Adrenal gland (tissue), 12 donors: ENCODE data around the gene CCDC71L. TPM values are rescaled to one million over a fixed set of nuclear protein-coding genes. Genes with fewer than 3 reads are reported as not detected.

Experiments
- DNase-seq, 7 donors: peaks; one replicate each; pipeline ENCODE4 v3.0.0-alpha.2; 2019 to 2020
- H3K27ac ChIP-seq, 5 donors: fragments of 200-600 bp; sonication (generic) in 4 of 5; 1 replicate in 3 of 5; 2 replicates in 2 of 5; pipeline versions ENCODE4 v1.5.1 to v1.8.0; 2016 to 2020; ENCODE audit warnings: mild to moderate bottlenecking in 1 of 5
- H3K27me3 ChIP-seq: fragments of 200-600 bp; 2 replicates; pipeline ENCODE4 v1.8.0; 2021
- H3K36me3 ChIP-seq, 2 donors: fragments of 200-600 bp; replicated peaks in 1 of 2; 1 replicate in 1 of 2; 2 replicates in 1 of 2; pipeline versions ENCODE4 v1.5.1 to v1.8.0; 2018 to 2022
- H3K4me1 ChIP-seq, 2 donors: fragments of 200-600 bp; replicated peaks in 1 of 2; 1 replicate in 1 of 2; 2 replicates in 1 of 2; pipeline versions ENCODE4 v1.5.1 to v1.8.0; 2018 to 2021
- H3K4me3 ChIP-seq, 4 donors: fragments of 200-600 bp; sonication (generic) in 3 of 4; one replicate each; pipeline ENCODE4 v1.5.1; 2016 to 2018
- H3K9me3 ChIP-seq, 3 donors: fragments of 200-600 bp; sonication (generic) in 1 of 3; replicated peaks in 1 of 3; 1 replicate in 2 of 3; 2 replicates in 1 of 3; pipeline versions ENCODE4 v1.5.1 to v1.8.0; 2016 to 2021
- POLR2A ChIP-seq, 2 donors: fragments of 450-650 bp; IDR thresholded peaks; one replicate each; pipeline ENCODE4 v1.6.1; 2017; ENCODE audit warnings: antibody characterized with exemption in 2 of 2, mild to moderate bottlenecking in 2 of 2, moderate library complexity in 1 of 2
- WGBS, 4 donors: extraction: QIAGEN DNeasy Blood & Tissue Kit in 2 of 4; methylation state at CpG; one replicate each; pipeline versions ENCODE4 v1.1.5 to v1.1.7; 2013 to 2017; 5-methylcytosine and 5-hydroxymethylcytosine counted together
- intact Hi-C, 2 donors: fragments of 100-400 bp; cut with DNase I; formaldehyde crosslinking; loops; one replicate each; pipeline versions ENCODE4 v1.14.1 to v1.15.0; 2022 to 2023
- polyA plus RNA-seq, 3 donors: library from polyadenylated mRNA; stranded (reverse); fragments of 200-250 nt in 2 of 3; fragments of 350-450 nt in 1 of 3; fragmentation: Illumina TruSeq in 1 of 3; extraction: RNeasy Lipid Tissue Mini Kit (QIAGEN cat#74804) in 1 of 3; gene quantifications; one replicate each; pipeline ENCODE4 v1.2.3, GENCODE V29; 2013 to 2014
- total RNA-seq, 9 donors: library from RNA; depleted of rRNA in 4 of 9; stranded (reverse); fragments of >200 nt in 4 of 9; fragments of 120-200 nt in 1 of 9; fragmentation: NEBNext Ultra II Directional in 1 of 9; extraction: Animal tissue kit (Norgen Biotek cat#: 25700) in 1 of 9; gene quantifications; one replicate each; pipeline versions ENCODE4 v1.1.0 to v1.2.4, GENCODE V29; 2013 to 2023
- TF ChIP-seq, protein P1 (sequence below), 6 experiments: fragments of 450-650 bp in 4 of 6; fragments of 200-600 bp in 2 of 6; sonication (generic) in 1 of 6; IDR thresholded peaks; 1 replicate in 5 of 6; 2 replicates in 1 of 6; pipeline versions ENCODE4 v1.5.1 to v1.8.0; 2016 to 2021; ENCODE audit warnings: antibody characterized with exemption in 6 of 6, mild to moderate bottlenecking in 2 of 6, moderate library complexity in 1 of 6
- donor health status: healthy with polysubstance abuse.
- donor health status: Bipolar disorder and iron deficiency.
- donor health status: DM: yes; HTN: yes; CAD: no.
- donor health status: DM: no; HTN: no; CAD: no.
- donor health status: DM: no; HTN: no; CAD: no.
- donor health status: DM: yes; HTN: yes; CAD: no.

The CCDC71L gene
- total and polyA plus RNA-seq, 12 donors: 5.4 to 47.9 (median 19.9) TPM

DNA sequence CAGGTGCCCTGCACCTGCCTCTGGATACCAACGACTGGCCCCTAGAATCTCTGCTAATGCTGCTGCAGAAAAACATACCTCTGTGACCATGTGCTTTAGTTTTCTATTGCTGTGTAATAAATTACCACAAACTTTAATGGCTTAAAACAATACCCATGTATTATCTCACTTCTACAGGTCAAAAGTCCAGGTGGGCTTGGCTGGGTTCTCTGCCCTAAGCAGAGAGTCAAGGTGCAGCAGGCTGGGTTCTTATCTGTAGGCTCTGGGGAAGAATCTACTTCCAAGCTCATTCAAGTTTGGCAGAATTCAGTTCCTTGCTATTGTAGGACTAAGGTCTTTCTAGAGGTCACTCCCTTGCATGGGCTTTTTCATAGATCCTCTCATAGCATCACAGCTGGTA, 52.3 kb downstream of the CCDC71L start:
- WGBS, 4 donors: 59 to 91% (median 71%) methylated on average over 1 of the region's 1 CpG
- Histone ChIP-seq H3K4me1 (no peaks in the 10 kb centered on the region), H3K4me3 (no peak overlapping the region), H3K36me3 (no peaks in the 10 kb centered on the region), H3K27me3 (no peaks in the 10 kb centered on the region), H3K27ac (no peak overlapping the region), H3K9me3 (no peaks in the 10 kb centered on the region)
- intact Hi-C loops: no loop called here
- TF ChIP-seq POLR2A (IDR thresholded peaks at IDR 0.05): no peak
- TF ChIP-seq, protein P1, sequence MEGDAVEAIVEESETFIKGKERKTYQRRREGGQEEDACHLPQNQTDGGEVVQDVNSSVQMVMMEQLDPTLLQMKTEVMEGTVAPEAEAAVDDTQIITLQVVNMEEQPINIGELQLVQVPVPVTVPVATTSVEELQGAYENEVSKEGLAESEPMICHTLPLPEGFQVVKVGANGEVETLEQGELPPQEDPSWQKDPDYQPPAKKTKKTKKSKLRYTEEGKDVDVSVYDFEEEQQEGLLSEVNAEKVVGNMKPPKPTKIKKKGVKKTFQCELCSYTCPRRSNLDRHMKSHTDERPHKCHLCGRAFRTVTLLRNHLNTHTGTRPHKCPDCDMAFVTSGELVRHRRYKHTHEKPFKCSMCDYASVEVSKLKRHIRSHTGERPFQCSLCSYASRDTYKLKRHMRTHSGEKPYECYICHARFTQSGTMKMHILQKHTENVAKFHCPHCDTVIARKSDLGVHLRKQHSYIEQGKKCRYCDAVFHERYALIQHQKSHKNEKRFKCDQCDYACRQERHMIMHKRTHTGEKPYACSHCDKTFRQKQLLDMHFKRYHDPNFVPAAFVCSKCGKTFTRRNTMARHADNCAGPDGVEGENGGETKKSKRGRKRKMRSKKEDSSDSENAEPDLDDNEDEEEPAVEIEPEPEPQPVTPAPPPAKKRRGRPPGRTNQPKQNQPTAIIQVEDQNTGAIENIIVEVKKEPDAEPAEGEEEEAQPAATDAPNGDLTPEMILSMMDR (IDR thresholded peaks at IDR 0.05): no peak
- DNase-seq: no peak

Other genes starting within 250 kb of the CCDC71L start
- gene PIK3CG, start 204.1 kb upstream of the CCDC71L start, total RNA-seq: 10 to 100 TPM in 1 of 9 donors, 1 to 10 TPM in 8; 1.3 to 11.9 (median 5.1) TPM
- gene PIK3CG, start 204.1 kb upstream of the CCDC71L start, polyA plus RNA-seq: under 1 TPM; 0.13 to 0.99 (median 0.97) TPM